Keratinocyte (primary cell): ENCODE results near the gene ZNF584. TPM values are rescaled to one million over a fixed set of nuclear protein-coding genes. Genes with fewer than 3 reads are reported as not detected.

Experiments
- DNase-seq: peaks from one replicate; pipeline ENCODE4 v3.0.0-alpha.2; 2011; ENCODE audit warnings: low read depth, missing footprints, low spot score
- FAIRE-seq: peaks from 2 replicates; lab custom pipeline; 2011; peaks lifted over from hg19 to GRCh38; lab: Jason Lieb, UNC
- H2AFZ ChIP-seq: 2 replicates; pipeline ENCODE4 v1.6.0; 2012; ENCODE audit warnings: low read length, control low read depth, inconsistent platforms; ENCODE audit not compliant: control insufficient read depth
- H3K27ac ChIP-seq: 2 replicates; pipeline ENCODE4 v1.5.1; 2011; ENCODE audit warnings: low read length; ENCODE audit not compliant: control insufficient read depth, insufficient read depth
- H3K27me3 ChIP-seq: 3 replicates; pipeline ENCODE4 v1.6.0; 2011; ENCODE audit warnings: low read length; ENCODE audit not compliant: control insufficient read depth, insufficient read depth; ENCODE audit errors: extremely low read depth
- H3K36me3 ChIP-seq, 2 experiments: 2 replicates in 1 of 2; 3 replicates in 1 of 2; pipeline ENCODE4 v1.5.1; 2011; ENCODE audit warnings: low read length in 2 of 2, mild to moderate bottlenecking in 1 of 2; ENCODE audit not compliant: control insufficient read depth in 2 of 2, insufficient read depth in 2 of 2; ENCODE audit errors: extremely low read depth in 1 of 2
- H3K4me1 ChIP-seq: 3 replicates; pipeline ENCODE4 v1.5.1; 2011; ENCODE audit warnings: low read length; ENCODE audit not compliant: control insufficient read depth, insufficient read depth; ENCODE audit errors: extremely low read depth
- H3K4me2 ChIP-seq: 3 replicates; pipeline ENCODE4 v1.6.0; 2011; ENCODE audit warnings: low read depth, low read length; ENCODE audit not compliant: control insufficient read depth, insufficient read depth; ENCODE audit errors: extremely low read depth
- H3K4me3 ChIP-seq, 3 experiments: fragments of 200-600 bp in 1 of 3; sonication (generic) in 1 of 3; 2 replicates in 2 of 3; 3 replicates in 1 of 3; pipeline ENCODE4 v1.5.1; 2011 to 2016; ENCODE audit warnings: low read length in 3 of 3, mild to moderate bottlenecking in 3 of 3, control low read depth in 2 of 3, inconsistent platforms in 1 of 3, low read depth in 1 of 3, mixed read lengths in 1 of 3, mixed run types in 1 of 3, moderate library complexity in 1 of 3; ENCODE audit not compliant: control insufficient read depth in 2 of 3, insufficient read depth in 2 of 3; ENCODE audit errors: extremely low read depth in 1 of 3
- H3K79me2 ChIP-seq: 2 replicates; pipeline ENCODE4 v1.6.0; 2012; ENCODE audit warnings: low read length; ENCODE audit not compliant: control insufficient read depth, insufficient read depth
- H3K9ac ChIP-seq: 3 replicates; pipeline ENCODE4 v1.6.0; 2011; ENCODE audit warnings: low read length; ENCODE audit not compliant: control insufficient read depth, insufficient read depth; ENCODE audit errors: extremely low read depth
- H3K9me1 ChIP-seq: 3 replicates; pipeline ENCODE4 v1.6.0; 2011; ENCODE audit warnings: low read length; ENCODE audit not compliant: control insufficient read depth, insufficient read depth; ENCODE audit errors: extremely low read depth
- H3K9me3 ChIP-seq: 2 replicates; pipeline ENCODE4 v1.5.1; 2012; ENCODE audit warnings: low read depth, low read length; ENCODE audit not compliant: control insufficient read depth
- H4K20me1 ChIP-seq: 3 replicates; pipeline ENCODE4 v1.6.0; 2011; ENCODE audit warnings: low read length; ENCODE audit not compliant: control insufficient read depth, insufficient read depth; ENCODE audit errors: extremely low read depth
- CTCF ChIP-seq, 3 experiments: IDR thresholded peaks in 1 of 3; conservative IDR thresholded peaks in 1 of 3; optimal IDR thresholded peaks in 1 of 3; 2 replicates in 2 of 3; 3 replicates in 1 of 3; pipeline versions ENCODE3 to v1.5.1; 2011; ENCODE audit warnings: low read length in 3 of 3, mild to moderate bottlenecking in 3 of 3, moderate library complexity in 2 of 3, control low read depth in 1 of 3, inconsistent platforms in 1 of 3; ENCODE audit not compliant: insufficient read depth in 2 of 3; ENCODE audit errors: extremely low read depth in 1 of 3
- EZH2 ChIP-seq: IDR thresholded peaks from one replicate; pipeline ENCODE4 v1.6.1; 2012; ENCODE audit warnings: inconsistent platforms, mild to moderate bottlenecking, low read length, moderate library complexity
- dilution Hi-C: fragments of 300-500 bp; cut with MboI; formaldehyde crosslinking; loops from one replicate; pipeline ENCODE4 v1.7.0; 2020; ENCODE audit warnings: low sequenced_read_pairs; ENCODE audit not compliant: extremely low pct_ligation_motif_present
- polyA minus RNA-seq, 3 experiments: library from RNA; depleted of rRNA, polyadenylated mRNA; stranded (reverse); fragments of >200 nt; gene quantifications; 1 replicate in 1 of 3; 2 replicates in 1 of 3; 3 replicates in 1 of 3; pipeline ENCODE4 v1.2.3, GENCODE V29; 2011
- polyA plus RNA-seq, 5 experiments: library from polyadenylated mRNA; depleted of rRNA in 3 of 5; stranded (reverse) in 3 of 5; stranded (forward) in 1 of 5; unstranded in 1 of 5; fragments of >200 nt; gene quantifications; 1 replicate in 1 of 5; 2 replicates in 3 of 5; 3 replicates in 1 of 5; pipeline versions ENCODE4 v1.2.1 to v1.2.3, GENCODE V29; 2011 to 2012; ENCODE audit warnings: missing spikeins in 2 of 5, low read depth in 1 of 5, low replicate concordance in 1 of 5

Gene ZNF584
- polyA plus RNA-seq, result 12.2 to 15.5 TPM (median 12.9 TPM) in 3 replicates
- 8.2 TPM for polyA plus RNA-seq (2011; ENCODE audit: low read depth)
- 11.7 and 12.9 TPM in 2 replicates for polyA plus RNA-seq (2011; cell fraction: cytosol; rRNA removed)
- polyA plus RNA-seq (2011; cell fraction: nucleus; rRNA removed), result 14.9 and 18.8 TPM in 2 replicates
- polyA plus RNA-seq (2012; ENCODE audit: low replicate concordance), result 9.0 and 11.5 TPM in 2 replicates
- 13.8 to 17.3 TPM (median 15.1 TPM) in 3 replicates for polyA minus RNA-seq
- 15.0 TPM for polyA minus RNA-seq (2011; cell fraction: cytosol; rRNA and poly(A)+ RNA removed)
- polyA minus RNA-seq (2011; cell fraction: nucleus; rRNA and poly(A)+ RNA removed), result 11.8 and 15.0 TPM in 2 replicates

- peak; percentile 73 for DNase-seq
- dilution Hi-C loops, result no loop called here
These were observed at the start of gene ZNF584 for GRCh38 chr19:58408152-58409009. Gene ZNF584 (plus strand): TSS chr19:58408649. CDS start chr19:58409148, 499 bp downstream.

GRCh38 chr19:58361900-58362271 is 46.6 kb upstream of the ZNF584 start:
- H3K4me2 ChIP-seq, result peak overlapping the region; percentile 90
- dilution Hi-C loops, result no loop called here
- H3K27ac ChIP-seq, result peak overlapping the region; percentile 95
- peaks cover 3% of the 10 kb centered on the region for H3K27me3 ChIP-seq
- peak overlapping the region; percentile 92 for H3K9ac ChIP-seq
- TF ChIP-seq EZH2 (no peak), CTCF (optimal IDR thresholded peaks at IDR 0.05 in 1 of 3, IDR thresholded peaks at IDR 0.05 in 1 of 3, conservative IDR thresholded peaks at IDR 0.05 in 1 of 3; ENCODE audit: extremely low read depth in 1 of 3, insufficient read depth in 2 of 3, low read length in 3 of 3) (no peak)
- H3K4me1 ChIP-seq, result peaks cover 7% of the 10 kb centered on the region
- no peaks in the 10 kb centered on the region for H4K20me1 ChIP-seq
- FAIRE-seq (no peak), DNase-seq (no peak)
- no peaks in the 10 kb centered on the region for H3K9me1 ChIP-seq
- H3K4me3 ChIP-seq, result peak overlapping the region; percentile 65 to 92 (median 81)
- no peaks in the 10 kb centered on the region for H3K79me2 ChIP-seq
- no peaks in the 10 kb centered on the region for H3K9me3 ChIP-seq
- H3K36me3 ChIP-seq, result no peaks in the 10 kb centered on the region
- H2AFZ ChIP-seq, result peak overlapping the region; percentile 98

More at GRCh38 chr19:58408152-58409009, at the start of gene ZNF584:
- Histone ChIP-seq H3K4me3 (peak within 1 kb of the TSS; percentile 91 to 93 (median 93)), H3K4me1 (peaks cover 21% of the 10 kb centered on the region), H3K36me3 (peaks cover 0 to 2% of the 10 kb centered on the region in 2 experiments), H3K27ac (peak within 1 kb of the TSS; percentile 87), H4K20me1 (no peaks in the 10 kb centered on the region), H3K9ac (peak within 1 kb of the TSS; percentile 91), H3K79me2 (peaks cover 36% of the 10 kb centered on the region), H2AFZ (peak within 1 kb of the TSS; percentile 91), H3K9me1 (peaks cover 4% of the 10 kb centered on the region), H3K9me3 (no peaks in the 10 kb centered on the region), H3K4me2 (peak within 1 kb of the TSS; percentile 99), H3K27me3 (no peaks in the 10 kb centered on the region)
- FAIRE-seq, result no peak
- TF ChIP-seq EZH2, result no peak
- TF ChIP-seq CTCF (optimal IDR thresholded peaks at IDR 0.05 in 1 of 3, IDR thresholded peaks at IDR 0.05 in 1 of 3, conservative IDR thresholded peaks at IDR 0.05 in 1 of 3; ENCODE audit: extremely low read depth in 1 of 3, insufficient read depth in 2 of 3, low read length in 3 of 3), result peak in 1 of 3 experiments; percentile 37
